H1 (cell line): Measurements from ENCODE around the gene ARMC10. TPM values are rescaled to one million over a fixed set of nuclear protein-coding genes. Genes with fewer than 3 reads are reported as not detected.

ENCODE experiments used
- CTCF ChIA-PET: fragments of 300-600 bp; sonication (Branson Sonifier 250); formaldehyde crosslinking; loops from one replicate; lab custom pipeline; 2021; ENCODE audit not compliant: partially characterized antibody; lab: Charles Lee
- POLR2A ChIA-PET: fragments of 300-600 bp; sonication (Branson Sonifier 250); formaldehyde crosslinking; loops from one replicate; lab custom pipeline; 2021; ENCODE audit warnings: inconsistent platforms; ENCODE audit not compliant: partially characterized antibody; lab: Charles Lee
- DNase-seq, 2 experiments: peaks; one replicate each; pipeline versions ENCODE4 v3.0.0 to v3.0.0-alpha.2; 2010 to 2022; ENCODE audit warnings: low spot score in 2 of 2, low read depth in 1 of 2, mixed read lengths in 1 of 2
- FAIRE-seq: peaks from 2 replicates; lab custom pipeline; 2011; peaks lifted over from hg19 to GRCh38; lab: Jason Lieb, UNC
- H2AFZ ChIP-seq: 2 replicates; pipeline ENCODE4 v1.8.1; 2012; ENCODE audit warnings: low read length, inconsistent platforms
- H2AK5ac ChIP-seq: 2 replicates; pipeline ENCODE4 v1.6.1; 2013; ENCODE audit warnings: low read depth, low read length
- H2BK120ac ChIP-seq: replicated peaks from 2 replicates; pipeline ENCODE3; 2013; ENCODE audit warnings: low read depth, low read length, inconsistent platforms
- H2BK12ac ChIP-seq: 2 replicates; pipeline ENCODE4 v1.6.1; 2013; ENCODE audit warnings: low read depth, low read length
- H2BK15ac ChIP-seq: 2 replicates; pipeline ENCODE4 v1.6.1; 2013; ENCODE audit warnings: low read length
- H2BK20ac ChIP-seq: 2 replicates; pipeline ENCODE4 v1.6.1; 2013; ENCODE audit warnings: low read length
- H2BK5ac ChIP-seq: 2 replicates; pipeline ENCODE4 v1.6.1; 2013; ENCODE audit warnings: low read depth, low read length
- H3K14ac ChIP-seq: 2 replicates; pipeline ENCODE4 v1.6.1; 2013; ENCODE audit warnings: inconsistent platforms; ENCODE audit not compliant: insufficient read length
- H3K18ac ChIP-seq: 2 replicates; pipeline ENCODE4 v1.6.1; 2013; ENCODE audit warnings: low read length; ENCODE audit errors: extremely low read depth
- H3K23ac ChIP-seq: 2 replicates; pipeline ENCODE4 v1.6.1; 2013; ENCODE audit warnings: inconsistent platforms; ENCODE audit not compliant: insufficient read length
- H3K23me2 ChIP-seq: 2 replicates; pipeline ENCODE4 v1.6.1; 2013; ENCODE audit warnings: low read depth, low read length
- H3K27ac ChIP-seq: 2 replicates; pipeline ENCODE4 v1.6.1; 2011; ENCODE audit warnings: low read depth, low read length, inconsistent platforms
- H3K27me3 ChIP-seq, 4 experiments: replicated peaks in 1 of 4; 1 replicate in 1 of 4; 2 replicates in 3 of 4; pipeline versions ENCODE4 v1.6.1 to v1.8.1; 2011 to 2013; ENCODE audit warnings: low read length in 3 of 4, mild to moderate bottlenecking in 3 of 4, inconsistent platforms in 2 of 4, mixed read lengths in 2 of 4, moderate library complexity in 1 of 4; ENCODE audit not compliant: control insufficient read depth in 3 of 4, insufficient read depth in 3 of 4; ENCODE audit errors: extremely low read depth in 1 of 4
- H3K36me3 ChIP-seq, 4 experiments: 2 replicates each; pipeline versions ENCODE4 v1.6.1 to v1.8.1; 2011 to 2013; ENCODE audit warnings: mild to moderate bottlenecking in 4 of 4, low read length in 3 of 4, moderate library complexity in 2 of 4, control low read depth in 1 of 4, inconsistent platforms in 1 of 4; ENCODE audit not compliant: insufficient read depth in 4 of 4, control insufficient read depth in 2 of 4
- H3K4ac ChIP-seq: replicated peaks from 2 replicates; pipeline ENCODE3; 2013; ENCODE audit warnings: low read length, low read depth, mixed read lengths, inconsistent platforms; ENCODE audit not compliant: insufficient read length
- H3K4me1 ChIP-seq, 4 experiments: replicated peaks in 1 of 4; 1 replicate in 1 of 4; 2 replicates in 3 of 4; pipeline versions ENCODE4 v1.6.1 to v1.8.1; 2011 to 2013; ENCODE audit warnings: low read length in 3 of 4, inconsistent platforms in 2 of 4, mixed read lengths in 1 of 4; ENCODE audit not compliant: insufficient read depth in 4 of 4, control insufficient read depth in 3 of 4
- H3K4me2 ChIP-seq, 2 experiments: 2 replicates each; pipeline versions ENCODE4 v1.6.1 to v1.8.1; 2011 to 2013; ENCODE audit warnings: low read depth in 2 of 2, low read length in 2 of 2, control low read depth in 1 of 2, inconsistent platforms in 1 of 2, mild to moderate bottlenecking in 1 of 2; ENCODE audit not compliant: insufficient read depth in 1 of 2
- H3K4me3 ChIP-seq, 4 experiments: fragments of 200-600, 300-600 bp in 1 of 4; sonication (generic), shearing (Covaris generic), sonication (Bioruptor Twin) in 1 of 4; 2 replicates each; pipeline versions ENCODE4 v1.5.1 to v1.8.1; 2011 to 2016; ENCODE audit warnings: low read length in 4 of 4, low read depth in 3 of 4, control low read depth in 2 of 4, inconsistent platforms in 2 of 4, mild to moderate bottlenecking in 2 of 4, mixed read lengths in 1 of 4, moderate library complexity in 1 of 4; ENCODE audit not compliant: insufficient read depth in 2 of 4; ENCODE audit errors: extremely low read depth in 1 of 4
- H3K56ac ChIP-seq: replicated peaks from 2 replicates; pipeline ENCODE3; 2013; ENCODE audit warnings: low read depth, mild to moderate bottlenecking, mixed read lengths, low read length, inconsistent platforms; ENCODE audit not compliant: insufficient read length
- H3K79me1 ChIP-seq: 2 replicates; pipeline ENCODE4 v1.6.1; 2013; ENCODE audit warnings: low read depth, low read length, control low read depth
- H3K79me2 ChIP-seq, 2 experiments: 2 replicates each; pipeline versions ENCODE4 v1.6.1 to v1.8.1; 2012 to 2013; ENCODE audit warnings: low read length in 2 of 2, mild to moderate bottlenecking in 2 of 2, inconsistent platforms in 1 of 2; ENCODE audit not compliant: insufficient read depth in 2 of 2, control insufficient read depth in 1 of 2
- H3K9ac ChIP-seq, 4 experiments: replicated peaks in 1 of 4; 1 replicate in 1 of 4; 2 replicates in 3 of 4; pipeline versions ENCODE4 v1.6.1 to v1.8.1; 2011 to 2013; ENCODE audit warnings: low read depth in 3 of 4, low read length in 3 of 4, control low read depth in 2 of 4, mild to moderate bottlenecking in 2 of 4, moderate library complexity in 2 of 4, inconsistent platforms in 1 of 4; ENCODE audit errors: extremely low read depth in 1 of 4
- H3K9me3 ChIP-seq, 2 experiments: 2 replicates each; pipeline versions ENCODE4 v1.6.1 to v1.8.1; 2012 to 2013; ENCODE audit warnings: mild to moderate bottlenecking in 2 of 2, moderate library complexity in 2 of 2, control low read depth in 1 of 2, inconsistent platforms in 1 of 2, low read depth in 1 of 2, low read length in 1 of 2, mixed read lengths in 1 of 2; ENCODE audit not compliant: insufficient read depth in 2 of 2
- H4K20me1 ChIP-seq, 2 experiments: replicated peaks in 1 of 2; 2 replicates each; pipeline versions ENCODE3 to v1.8.1; 2011 to 2013; ENCODE audit warnings: inconsistent platforms in 2 of 2, low read length in 2 of 2, mild to moderate bottlenecking in 1 of 2; ENCODE audit not compliant: insufficient read depth in 2 of 2, control insufficient read depth in 1 of 2
- H4K5ac ChIP-seq: 2 replicates; pipeline ENCODE4 v1.6.1; 2013; ENCODE audit warnings: low read length, low read depth, mixed read lengths, inconsistent platforms; ENCODE audit not compliant: insufficient read length
- H4K8ac ChIP-seq: 2 replicates; pipeline ENCODE4 v1.8.0; 2013; ENCODE audit warnings: mild to moderate bottlenecking, moderate library complexity, low read length, inconsistent platforms; ENCODE audit not compliant: insufficient read depth; ENCODE audit errors: extremely low read depth
- H4K91ac ChIP-seq: replicated peaks from 2 replicates; pipeline ENCODE3; 2013; ENCODE audit warnings: low read length, mixed read lengths, inconsistent platforms; ENCODE audit not compliant: insufficient read length
- FOSL1 ChIP-seq: IDR thresholded peaks from 2 replicates; pipeline ENCODE4 v1.6.1; 2011; ENCODE audit warnings: mild to moderate bottlenecking, low read depth, low read length, moderate library complexity; ENCODE audit not compliant: insufficient read depth
- JUN ChIP-seq: IDR thresholded peaks from 2 replicates; pipeline ENCODE4 v1.6.1; 2011; ENCODE audit warnings: low read depth, mild to moderate bottlenecking, improper control_type of control experiment, low read length
- KDM1A ChIP-seq: fragments of 200-600, 300-600 bp; sonication (generic); IDR thresholded peaks from 2 replicates; pipeline ENCODE4 v1.7.1; 2016; ENCODE audit warnings: mild to moderate bottlenecking, low read length, borderline replicate concordance
- POLR2AphosphoS5 ChIP-seq: IDR thresholded peaks from 2 replicates; pipeline ENCODE4 v1.6.1; 2011; ENCODE audit warnings: low read depth, low read length
- RBBP5 ChIP-seq: IDR thresholded peaks from 2 replicates; pipeline ENCODE4 v1.7.1; 2012; ENCODE audit warnings: low read depth, mild to moderate bottlenecking, inconsistent platforms, low read length, moderate library complexity, borderline replicate concordance
- TBP ChIP-seq: IDR thresholded peaks from 2 replicates; pipeline ENCODE4 v1.6.1; 2011; ENCODE audit warnings: low read depth, low read length, improper control_type of control experiment
- WGBS, 2 experiments: shearing (Covaris generic) in 1 of 2; methylation state at CpG; one replicate each; pipeline versions ENCODE4 v1.1.6 to v1.1.7; 2013 to 2015; ENCODE audit warnings: low lambda C conversion rate in 2 of 2, mixed read lengths in 2 of 2, inconsistent platforms in 1 of 2, low coverage in 1 of 2, missing lambda C conversion rate in 1 of 2; ENCODE audit not compliant: insufficient replicate concordance in 2 of 2, insufficient coverage in 1 of 2, insufficient read length in 1 of 2; ENCODE audit errors: extremely low coverage in 1 of 2, missing lambda C conversion rate in 1 of 2; 5-methylcytosine and 5-hydroxymethylcytosine counted together
- polyA plus RNA-seq, 7 experiments: library from polyadenylated mRNA; depleted of rRNA in 3 of 7; stranded (reverse) in 5 of 7; unstranded in 2 of 7; fragments of >200 nt in 5 of 7; fragments of 200-250 nt in 2 of 7; gene quantifications; 1 replicate in 5 of 7; 2 replicates in 1 of 7; 4 replicates in 1 of 7; pipeline versions ENCODE4 v1.2.1 to v1.2.3, GENCODE V29; 2011 to 2013; ENCODE audit warnings: missing spikeins in 2 of 7, mixed read lengths in 2 of 7
- total RNA-seq: library from RNA; stranded (reverse); fragmentation: NEBNext Ultra II Directional; extraction: Animal tissue kit (Norgen Biotek cat#: 25700); gene quantifications from 2 replicates; pipeline ENCODE4 v1.2.1, GENCODE V29; 2021
- TF ChIP-seq, protein P1 (sequence below): IDR thresholded peaks from 2 replicates; pipeline ENCODE4 v1.6.1; 2012; ENCODE audit warnings: inconsistent platforms

Gene ARMC10
- total and polyA plus RNA-seq, 2 of the 8 experiments (the other 6 are each of a cell fraction or from before 2014, with no cell fraction given) = 16.4 to 44.3 TPM

DNA sequence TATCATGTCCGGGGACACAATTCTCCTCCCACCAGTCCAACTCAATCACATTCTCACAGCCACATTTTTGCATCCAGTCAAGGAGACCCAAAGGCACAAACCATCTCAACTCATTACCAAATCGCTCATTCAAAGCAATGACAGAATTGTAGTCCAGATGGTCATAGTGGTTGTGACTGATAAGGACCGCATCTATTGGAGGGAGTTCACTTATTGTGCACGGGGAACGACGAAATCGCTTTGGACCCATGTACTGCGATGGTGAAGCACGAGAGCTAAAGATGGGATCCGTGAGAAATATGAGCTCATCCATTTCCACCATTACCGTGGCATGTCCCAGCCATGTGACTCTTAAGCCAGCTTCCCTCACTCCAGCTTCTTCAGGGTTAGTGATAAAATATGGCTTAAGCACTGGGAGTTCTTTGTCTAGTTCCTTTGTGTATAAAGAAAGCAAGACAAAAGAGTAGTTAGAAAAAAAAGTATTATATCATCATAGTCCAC lies 44.9 kb downstream of the ARMC10 start:
- H3K18ac ChIP-seq = no peak overlapping the region
- no peaks in the 10 kb centered on the region for H3K4me1 ChIP-seq
- no peaks in the 10 kb centered on the region for H3K23me2 ChIP-seq
- no peak overlapping the region for H3K4me2 ChIP-seq
- no peak overlapping the region for H3K9ac ChIP-seq
- no peaks in the 10 kb centered on the region for H3K9me3 ChIP-seq
- POLR2A ChIA-PET = no interaction called here
- no peak overlapping the region for H2AK5ac ChIP-seq
- H3K36me3 ChIP-seq = peaks cover 0 to 13% (median 7%) of the 10 kb centered on the region in 4 experiments; a peak in 5 of 8 replicates
- H2BK5ac ChIP-seq = no peak overlapping the region
- no peak overlapping the region for H3K14ac ChIP-seq
- H3K79me1 ChIP-seq = no peaks in the 10 kb centered on the region
- no peak overlapping the region for H3K4me3 ChIP-seq
- no peak overlapping the region for H2BK15ac ChIP-seq
- no peak overlapping the region for H2AFZ ChIP-seq
- H2BK20ac ChIP-seq = no peak overlapping the region
- no peak overlapping the region for H4K8ac ChIP-seq
- H2BK12ac ChIP-seq = no peak overlapping the region
- H3K27ac ChIP-seq = no peak overlapping the region; the same call in 1 of the 2 replicates
- H4K5ac ChIP-seq = no peak overlapping the region
- H2BK120ac ChIP-seq = no peak overlapping the region
- H3K4ac ChIP-seq = no peak overlapping the region
- CTCF ChIA-PET = interaction anchor here (0.7 kb wide), 1 partner anchor 38 kb away, joined by 3 read pairs; no protein-coding TSS in a partner anchor
- no peaks in the 10 kb centered on the region for H4K20me1 ChIP-seq
- FAIRE-seq (no peak), DNase-seq (no peak)
- H3K23ac ChIP-seq = no peak overlapping the region
- no peak overlapping the region for H4K91ac ChIP-seq
- no peaks in the 10 kb centered on the region for H3K79me2 ChIP-seq
- no peaks in the 10 kb centered on the region for H3K27me3 ChIP-seq
- no peak overlapping the region for H3K56ac ChIP-seq
- WGBS, 2 experiments = 92% methylated on average over 11 of the region's 11 CpGs; no CpG with 5 or more reads in 1 of the 2 experiments
- TF ChIP-seq POLR2AphosphoS5 (no peak), KDM1A (no peak), FOSL1 (no peak), TBP (no peak), RBBP5 (no peak), JUN (no peak)
- TF ChIP-seq, protein P1, sequence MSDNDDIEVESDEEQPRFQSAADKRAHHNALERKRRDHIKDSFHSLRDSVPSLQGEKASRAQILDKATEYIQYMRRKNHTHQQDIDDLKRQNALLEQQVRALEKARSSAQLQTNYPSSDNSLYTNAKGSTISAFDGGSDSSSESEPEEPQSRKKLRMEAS = no peak
